UCSD-AML1 (cell line): ENCODE measurements around the gene ZC3H15.
"Not testable (repeated sequence)": the region's sequence is repeated elsewhere in the genome, so short reads cannot be mapped to it uniquely, and the experiment has no call there.

Experiments
- DNase-seq: peaks from one replicate; lab custom pipeline; 2025; ENCODE audit not compliant: unreplicated experiment; lab: John Stamatoyannopoulos, UW

The ZC3H15 gene

GRCh38 chr2:186485871-186486650, at the start of gene ZC3H15:
ZC3H15 (plus strand) TSS chr2:186486260; CDS start chr2:186486383, 123 bp downstream.
- peak; percentile 99 for DNase-seq

GRCh38 chr2:186437719-186438118, 48.3 kb upstream of the ZC3H15 start:
- no peak for DNase-seq

- DNase-seq: not testable (repeated sequence)
Measured at GRCh38 chr2:186439673-186440095, 46.4 kb upstream of the ZC3H15 start.

GRCh38 chr2:186440506-186440905, 45.6 kb upstream of the ZC3H15 start:
- DNase-seq: no peak

GRCh38 chr2:186442885-186443284, 43.2 kb upstream of the ZC3H15 start:
- no peak for DNase-seq

- DNase-seq: no peak
Measured at GRCh38 chr2:186443851-186444250, 42.2 kb upstream of the ZC3H15 start.

- DNase-seq: no peak
Measured at GRCh38 chr2:186445506-186445905, 40.6 kb upstream of the ZC3H15 start.

- DNase-seq: no peak
Measured at GRCh38 chr2:186455613-186456012, 30.4 kb upstream of the ZC3H15 start.

- no peak for DNase-seq
Measured at GRCh38 chr2:186456941-186457340, 29.1 kb upstream of the ZC3H15 start.

- no peak for DNase-seq
Measured at GRCh38 chr2:186457908-186458307, 28.2 kb upstream of the ZC3H15 start.

- DNase-seq: no peak
Measured at GRCh38 chr2:186459009-186459408, 27.1 kb upstream of the ZC3H15 start.

- DNase-seq: no peak
Measured at GRCh38 chr2:186460465-186460864, 25.6 kb upstream of the ZC3H15 start.

- DNase-seq: no peak
Measured at GRCh38 chr2:186466743-186467142, 19.3 kb upstream of the ZC3H15 start.

- no peak for DNase-seq
Measured at GRCh38 chr2:186467421-186467820, 18.6 kb upstream of the ZC3H15 start.

GRCh38 chr2:186472722-186473493, 13.2 kb upstream of the ZC3H15 start:
- DNase-seq: not testable (repeated sequence)

GRCh38 chr2:186474239-186474638, 11.8 kb upstream of the ZC3H15 start:
- DNase-seq: not testable (repeated sequence)

GRCh38 chr2:186477790-186478189, 8.3 kb upstream of the ZC3H15 start:
- DNase-seq: no peak

GRCh38 chr2:186480991-186481390, 5.1 kb upstream of the ZC3H15 start:
- no peak for DNase-seq

GRCh38 chr2:186484062-186484735, 1.9 kb upstream of the ZC3H15 start:
- no peak for DNase-seq

GRCh38 chr2:186485576-186485870, 537 bp upstream of the ZC3H15 start:
- no peak for DNase-seq

- DNase-seq: no peak
Measured at GRCh38 chr2:186486651-186487647, 889 bp downstream of the ZC3H15 start.
